ENCODE data around the gene PRAC1.

Gene PRAC1

GRCh38 chr17:48756830-48757251, 34.5 kb upstream of the PRAC1 start:
- no peaks in the 10 kb centered on the region for H4K20me1 ChIP-seq (ENCODE audit: insufficient read depth, low read length)

GRCh38 chr17:48755356-48755755, 33.0 kb upstream of the PRAC1 start:
- Histone ChIP-seq H3K27me3 (ENCODE audit: low read depth, low read length) (peaks cover 7% of the 10 kb centered on the region; the same call in 1 of the 2 replicates), H3K4me2 (ENCODE audit: low read length) (no peak overlapping the region)

More at GRCh38 chr17:48756830-48757251, 34.5 kb upstream of the PRAC1 start:
- Histone ChIP-seq H3K4me2 (ENCODE audit: low read length) (peak overlapping the region; percentile 63), H3K27ac (ENCODE audit: low read length) (no peak overlapping the region), H2AFZ (ENCODE audit: low read depth, low read length) (peak overlapping the region; percentile 78), H3K27me3 (ENCODE audit: low read depth, low read length) (0 out of 2 replicates have a peak, but pooled peaks cover 2% of the 10 kb centered on the region), H3K9ac (ENCODE audit: low read length) (0 out of 2 replicates have a peak overlapping the region, but pooled peaks have one; percentile 7), H3K9me3 (ENCODE audit: insufficient read depth, low read length) (no peaks in the 10 kb centered on the region), H3K79me2 (ENCODE audit: low read length) (no peaks in the 10 kb centered on the region), H3K36me3 (replicated peaks; ENCODE audit: low read depth, low read length) (no peaks in the 10 kb centered on the region), H3K4me3 (ENCODE audit: low read length) (no peak overlapping the region), H3K4me1 (ENCODE audit: low read length) (peaks cover 17% of the 10 kb centered on the region)
- TF ChIP-seq CTCF (IDR thresholded peaks at IDR 0.05; ENCODE audit: low read depth, low read length) (no peak), EZH2phosphoT487 (IDR thresholded peaks at IDR 0.05; ENCODE audit: low read depth) (no peak)

GRCh38 chr17:48754500-48755261, 32.4 kb upstream of the PRAC1 start:
- TF ChIP-seq EZH2phosphoT487 (IDR thresholded peaks at IDR 0.05; ENCODE audit: low read depth) (no peak), CTCF (IDR thresholded peaks at IDR 0.05; ENCODE audit: low read depth, low read length) (no peak)
- Histone ChIP-seq H3K4me2 (ENCODE audit: low read length) (no peak overlapping the region), H3K79me2 (ENCODE audit: low read length) (no peaks in the 10 kb centered on the region), H4K20me1 (ENCODE audit: insufficient read depth, low read length) (no peaks in the 10 kb centered on the region), H3K9ac (ENCODE audit: low read length) (no peak overlapping the region), H3K4me1 (ENCODE audit: low read length) (peaks cover 17% of the 10 kb centered on the region), H3K27ac (ENCODE audit: low read length) (no peak overlapping the region), H3K36me3 (replicated peaks; ENCODE audit: low read depth, low read length) (no peaks in the 10 kb centered on the region), H3K9me3 (ENCODE audit: insufficient read depth, low read length) (no peaks in the 10 kb centered on the region), H3K4me3 (ENCODE audit: low read length) (no peak overlapping the region), H2AFZ (ENCODE audit: low read depth, low read length) (no peak overlapping the region), H3K27me3 (ENCODE audit: low read depth, low read length) (peaks cover 7% of the 10 kb centered on the region; the same call in 1 of the 2 replicates)

More at GRCh38 chr17:48755356-48755755, 33.0 kb upstream of the PRAC1 start:
- TF ChIP-seq CTCF (IDR thresholded peaks at IDR 0.05; ENCODE audit: low read depth, low read length): no peak
- no peak for TF ChIP-seq EZH2phosphoT487 (IDR thresholded peaks at IDR 0.05; ENCODE audit: low read depth)
- H3K79me2 ChIP-seq (ENCODE audit: low read length): no peaks in the 10 kb centered on the region
- H3K9ac ChIP-seq (ENCODE audit: low read length): no peak overlapping the region
- no peaks in the 10 kb centered on the region for H4K20me1 ChIP-seq (ENCODE audit: insufficient read depth, low read length)
- no peak overlapping the region for H3K4me3 ChIP-seq (ENCODE audit: low read length)
- H3K27ac ChIP-seq (ENCODE audit: low read length): no peak overlapping the region
- H3K9me3 ChIP-seq (ENCODE audit: insufficient read depth, low read length): no peaks in the 10 kb centered on the region
- no peaks in the 10 kb centered on the region for H3K36me3 ChIP-seq (replicated peaks; ENCODE audit: low read depth, low read length)
- peaks cover 17% of the 10 kb centered on the region for H3K4me1 ChIP-seq (ENCODE audit: low read length)
- H2AFZ ChIP-seq (ENCODE audit: low read depth, low read length): no peak overlapping the region

- Histone ChIP-seq H4K20me1 (ENCODE audit: insufficient read depth, low read length) (no peaks in the 10 kb centered on the region), H2AFZ (ENCODE audit: low read depth, low read length) (no peak overlapping the region)
Measured at GRCh38 chr17:48753794-48754499, 31.6 kb upstream of the PRAC1 start.

More at GRCh38 chr17:48753794-48754499, 31.6 kb upstream of the PRAC1 start:
- Histone ChIP-seq H3K9me3 (ENCODE audit: insufficient read depth, low read length) (no peaks in the 10 kb centered on the region), H3K36me3 (replicated peaks; ENCODE audit: low read depth, low read length) (no peaks in the 10 kb centered on the region), H3K79me2 (ENCODE audit: low read length) (no peaks in the 10 kb centered on the region), H3K27ac (ENCODE audit: low read length) (no peak overlapping the region), H3K4me1 (ENCODE audit: low read length) (peaks cover 17% of the 10 kb centered on the region), H3K27me3 (ENCODE audit: low read depth, low read length) (peaks cover 5% of the 10 kb centered on the region; the same call in 1 of the 2 replicates), H3K4me2 (ENCODE audit: low read length) (no peak overlapping the region), H3K4me3 (ENCODE audit: low read length) (no peak overlapping the region), H3K9ac (ENCODE audit: low read length) (no peak overlapping the region)
- TF ChIP-seq EZH2phosphoT487 (IDR thresholded peaks at IDR 0.05; ENCODE audit: low read depth): no peak
- TF ChIP-seq CTCF (IDR thresholded peaks at IDR 0.05; ENCODE audit: low read depth, low read length): no peak
